Myometrial cell (primary cell): ENCODE results near the gene SPANXA1. TPM values are rescaled to one million over a fixed set of nuclear protein-coding genes. Genes with fewer than 3 reads are reported as not detected.

Experiments
- total RNA-seq: library from RNA; depleted of rRNA; stranded (reverse); fragments of >200 nt; gene quantifications from 2 replicates; pipeline ENCODE4 v1.2.3, GENCODE V29; 2015

SPANXA1 gene
- not detected in 2 replicates for total RNA-seq

GRCh38 chrX:141584638-141585037 lies at the start of gene SPANXA1:
SPANXA1 (minus strand) TSS chrX:141584738; CDS start chrX:141584678, 60 bp downstream.

GRCh38 chrX:141589408-141589807 lies 4.9 kb upstream of the SPANXA1 start, which contains the start of gene SPANXA2:
SPANXA2 (plus strand) TSS chrX:141589708; CDS start chrX:141589768, 60 bp downstream.

Other genes with a start within 250 kb of the SPANXA1 start
- gene SPANXA2, start 5.0 kb upstream of the SPANXA1 start, total RNA-seq, result not detected in 2 replicates
- gene SPANXD, start 114.0 kb upstream of the SPANXA1 start, total RNA-seq, result not detected in 2 replicates